ENCODE results near the gene BABAM1. TPM values are rescaled to one million over a fixed set of nuclear protein-coding genes. Genes with fewer than 3 reads are reported as not detected.

Gene BABAM1
- total and polyA plus RNA-seq, 9 of the 15 experiments (the other 6 are each of a cell fraction or from before 2014, with no cell fraction given): 14.7 to 160 (median 113) TPM

GRCh38 chr19:17235300-17235970 lies 31.8 kb upstream of the BABAM1 start (continued):
- TF ChIP-seq CEBPZ (IDR thresholded peaks at IDR 0.05; ENCODE audit: borderline replicate concordance, low read depth, low read length) (no peak), NELFE (IDR thresholded peaks at IDR 0.05; ENCODE audit: insufficient read depth, insufficient read length) (no peak), ZNF512 (tag; IDR thresholded peaks at IDR 0.05) (no peak), TAL1 (IDR thresholded peaks at IDR 0.05) (no peak), TAF15 (IDR thresholded peaks at IDR 0.05; ENCODE audit: low read depth, low read length) (no peak), HMGXB4 (CRISPR knock-in tag; IDR thresholded peaks at IDR 0.05) (peak; percentile 84; the same call in 1 of the 2 replicates), ZNF175 (CRISPR knock-in tag; IDR thresholded peaks at IDR 0.05; ENCODE audit: low read depth) (peak; percentile 24; the same call in 1 of the 2 replicates), ZNF785 (CRISPR knock-in tag; IDR thresholded peaks at IDR 0.05) (no peak), ZNF551 (CRISPR knock-in tag; IDR thresholded peaks at IDR 0.05) (no peak), TCF7 (IDR thresholded peaks at IDR 0.05; ENCODE audit: borderline replicate concordance) (no peak), ZNF77 (CRISPR knock-in tag; IDR thresholded peaks at IDR 0.05) (no peak), HMBOX1 (IDR thresholded peaks at IDR 0.05) (no peak), ZNF12 (CRISPR knock-in tag; IDR thresholded peaks at IDR 0.05) (peak; percentile 63; the same call in 1 of the 2 replicates), NCOA4 (IDR thresholded peaks at IDR 0.05; ENCODE audit: partially characterized antibody) (no peak), KAT7 (CRISPR knock-in tag; IDR thresholded peaks at IDR 0.05; ENCODE audit: borderline replicate concordance) (no peak; the same call in 1 of the 2 replicates), GABPB2 (CRISPR knock-in tag; conservative IDR thresholded peaks at IDR 0.05) (no peak), NR2C1 (IDR thresholded peaks at IDR 0.05) (no peak), NR2C1 (tag; IDR thresholded peaks at IDR 0.05) (no peak), MCM7 (IDR thresholded peaks at IDR 0.05) (no peak), HEY1 (CRISPR knock-in tag; IDR thresholded peaks at IDR 0.05; ENCODE audit: borderline replicate concordance) (no peak), POLR2G (IDR thresholded peaks at IDR 0.05; ENCODE audit: low read depth, low read length) (peak; percentile 82), COPS2 (conservative IDR thresholded peaks at IDR 0.05) (no peak), NUFIP1 (IDR thresholded peaks at IDR 0.05; ENCODE audit: partially characterized antibody) (no peak)

Data from K562 (cell line).